GM18505 (cell line): ENCODE data around the gene TDRD7.

Experiments
- ATAC-seq: cut with Tn5 transposase; IDR thresholded peaks from one replicate; pipeline ENCODE4 v1.9.1; 2021; ENCODE audit not compliant: unreplicated experiment
- POLR2A ChIP-seq: IDR thresholded peaks from 4 replicates; pipeline ENCODE4 v1.6.1; 2011; ENCODE audit warnings: borderline replicate concordance; ENCODE audit not compliant: insufficient read depth, insufficient read length; ENCODE audit errors: extremely low read depth

Gene TDRD7

DNA sequence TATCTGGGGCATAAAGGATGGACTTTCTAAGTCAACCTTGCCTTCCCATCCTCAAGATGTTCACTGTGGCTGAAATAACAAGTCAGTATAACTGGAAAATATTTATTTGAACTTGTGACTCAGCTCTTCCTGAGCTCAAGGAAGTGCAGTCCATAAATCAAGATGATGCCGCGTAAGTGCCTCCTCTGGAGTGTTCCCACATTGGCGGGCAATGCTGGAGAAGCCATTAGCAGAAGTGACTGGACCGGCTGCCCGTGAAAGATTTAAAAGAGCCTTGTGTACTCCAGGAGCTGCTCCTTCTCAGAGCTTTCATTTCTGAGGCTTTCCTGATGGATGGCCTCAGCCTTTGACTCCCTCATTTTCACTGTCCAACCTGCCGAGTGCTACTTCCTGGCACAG lies 107.0 kb downstream of the TDRD7 start:
- no peak for TF ChIP-seq POLR2A
- ATAC-seq = no peak

DNA sequence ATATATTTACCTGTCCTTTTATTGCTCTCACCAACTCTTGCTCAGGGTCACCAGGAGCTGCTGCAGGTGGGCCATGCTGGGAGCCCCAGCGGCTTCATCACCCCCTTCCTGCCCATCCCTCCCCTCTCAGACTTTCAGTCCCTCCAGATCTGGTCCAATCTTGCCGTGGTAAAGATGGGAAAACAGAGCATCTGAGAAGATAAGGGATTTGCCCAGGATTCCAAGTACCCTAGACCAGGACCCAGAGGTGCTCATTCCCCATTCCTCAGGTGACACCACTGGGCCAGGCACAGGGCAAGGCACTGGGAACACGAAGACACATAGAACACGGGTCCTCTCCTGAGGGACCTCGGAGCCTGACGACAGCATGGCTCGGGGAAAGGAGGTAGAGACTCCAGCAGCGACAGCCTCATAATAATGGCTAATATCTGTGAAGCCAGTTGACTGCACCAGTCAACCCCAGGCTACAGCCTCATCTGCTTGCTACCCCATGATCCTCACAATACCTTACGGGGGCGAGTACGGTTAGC lies 107.6 kb downstream of the TDRD7 start:
- ATAC-seq = no peak
- no peak for TF ChIP-seq POLR2A

DNA sequence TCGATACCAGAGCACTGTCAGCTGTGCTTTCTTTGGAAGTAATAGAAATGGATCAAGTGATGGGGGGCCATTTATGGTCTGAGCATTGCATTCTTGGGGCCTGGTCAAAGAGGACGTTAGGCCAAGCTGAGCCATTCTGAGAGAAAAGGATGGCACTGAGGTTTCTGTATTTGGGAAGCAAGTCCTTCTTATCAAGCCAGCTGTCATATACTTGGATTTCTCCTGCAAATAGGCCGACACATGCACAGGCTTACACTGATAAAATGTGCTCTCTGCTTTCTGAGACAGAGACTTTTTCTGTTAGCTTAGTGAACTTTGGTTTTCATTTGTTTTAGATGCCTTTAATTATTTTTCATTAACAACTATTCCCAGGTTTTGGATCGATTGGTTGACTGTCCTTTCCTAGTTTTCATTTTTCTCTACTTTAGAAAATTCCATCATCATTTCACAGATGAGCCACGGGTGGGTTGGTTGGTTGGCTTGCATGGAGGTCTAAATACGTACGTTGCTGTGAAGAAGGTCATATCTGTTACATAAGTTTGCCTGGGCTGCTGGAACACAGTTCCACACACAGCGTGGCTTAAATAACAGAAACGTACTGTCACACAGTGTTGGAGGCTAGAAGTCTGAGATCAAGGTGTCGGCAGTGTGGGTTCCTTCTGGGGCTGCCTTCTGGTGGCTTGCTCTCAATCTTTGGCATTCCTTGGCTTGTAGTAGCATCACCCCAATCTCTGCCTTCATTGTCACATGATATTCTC lies 109.9 kb downstream of the TDRD7 start:
- no peak for TF ChIP-seq POLR2A
- ATAC-seq = no peak

GRCh38 chr9:97524424-97524823 lies 112.5 kb downstream of the TDRD7 start:
- TF ChIP-seq POLR2A = no peak

DNA sequence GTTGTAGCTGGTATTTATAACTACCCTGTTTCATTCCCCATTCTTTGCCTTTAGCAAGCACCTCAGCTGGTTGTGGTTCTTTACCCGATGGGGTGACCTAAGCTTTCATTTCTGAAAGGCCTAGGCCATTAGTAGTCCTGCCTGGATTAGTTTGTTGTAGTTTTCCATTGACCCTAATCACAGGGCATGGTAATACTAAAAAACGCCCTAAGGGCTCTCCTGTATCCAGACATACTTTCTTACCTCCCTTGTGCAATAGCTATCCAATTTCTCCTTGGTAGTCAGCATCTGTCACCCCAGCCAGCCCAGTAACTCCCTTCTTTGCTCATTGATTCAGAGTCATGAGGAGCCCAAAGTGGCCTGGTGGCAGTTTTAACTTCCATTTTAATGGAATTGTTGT lies 113.6 kb downstream of the TDRD7 start:
- no peak for TF ChIP-seq POLR2A
- ATAC-seq = no peak

More at GRCh38 chr9:97524424-97524823, 112.5 kb downstream of the TDRD7 start:
- ATAC-seq = no peak

DNA sequence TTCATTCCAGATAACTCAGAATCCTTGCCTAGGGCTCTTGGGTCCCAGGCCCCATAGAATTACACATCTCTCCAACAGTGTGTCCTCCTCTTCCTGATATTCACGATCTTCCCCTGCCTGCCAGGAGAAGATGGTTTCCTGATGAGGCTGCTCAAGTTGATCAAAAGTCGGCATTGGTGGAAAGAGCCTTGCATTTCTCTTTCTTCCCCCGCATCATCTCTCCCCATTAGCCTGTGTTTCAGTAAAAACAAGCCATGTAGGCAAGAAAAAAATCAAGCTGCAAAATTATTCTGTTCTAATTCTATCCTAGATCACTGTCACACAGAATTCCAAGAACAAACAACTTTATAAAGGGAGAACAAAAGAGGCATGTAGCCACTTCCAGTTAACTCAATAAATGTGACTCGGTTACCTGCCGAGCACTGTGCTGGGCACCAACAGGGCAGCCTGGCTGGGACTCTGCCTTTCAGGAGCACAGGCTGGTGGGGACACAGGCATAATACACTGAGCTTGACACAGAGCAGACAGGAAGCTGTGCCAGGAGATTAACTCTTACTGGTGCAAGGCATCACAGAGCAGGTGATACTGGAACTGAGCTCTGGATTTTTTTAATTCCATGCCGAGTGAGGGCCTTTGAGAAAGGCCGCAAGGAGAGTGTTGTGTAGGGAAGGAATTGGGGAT lies 115.1 kb downstream of the TDRD7 start:
- TF ChIP-seq POLR2A = no peak
- no peak for ATAC-seq

GRCh38 chr9:97527626-97528528 lies 116.0 kb downstream of the TDRD7 start:
- ATAC-seq = no peak
- TF ChIP-seq POLR2A = no peak

- no peak for TF ChIP-seq POLR2A
- ATAC-seq = no peak
These were observed 116.8 kb downstream of the TDRD7 start for GRCh38 chr9:97528529-97529230.

- peak; percentile 37 for TF ChIP-seq POLR2A
- peak; percentile 83 for ATAC-seq
These were observed 117.6 kb downstream of the TDRD7 start for GRCh38 chr9:97529363-97530076.

- no peak for ATAC-seq
- no peak for TF ChIP-seq POLR2A
These were observed 120.0 kb downstream of the TDRD7 start for GRCh38 chr9:97531888-97532376.

DNA sequence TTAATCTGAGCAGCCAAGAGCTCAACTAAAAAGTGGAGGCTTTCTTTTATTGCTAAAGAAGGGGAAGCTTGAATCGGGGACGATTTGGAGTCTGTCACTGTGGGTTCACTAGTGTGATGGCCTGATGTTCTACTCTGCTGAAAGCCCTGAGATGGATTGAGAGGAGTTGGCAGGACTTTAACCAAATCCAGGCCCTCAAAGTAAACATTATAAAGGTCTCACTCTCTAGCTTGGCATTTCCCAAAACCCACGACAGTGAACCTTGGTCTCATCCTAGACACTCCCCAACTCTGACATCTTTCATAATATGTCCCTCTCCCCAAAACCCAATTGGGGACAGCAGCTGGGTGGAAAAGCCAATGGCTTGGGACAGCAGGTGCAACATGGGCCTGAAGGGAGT lies 122.3 kb downstream of the TDRD7 start:
- no peak for TF ChIP-seq POLR2A
- ATAC-seq = no peak
